Keratinocyte (primary cell): ENCODE data around the gene ATRAID. TPM values are rescaled to one million over a fixed set of nuclear protein-coding genes. Genes with fewer than 3 reads are reported as not detected.

Experiments used
- DNase-seq: peaks from one replicate; pipeline ENCODE4 v3.0.0-alpha.2; 2011; ENCODE audit warnings: low read depth, missing footprints, low spot score
- FAIRE-seq: peaks from 2 replicates; lab custom pipeline; 2011; peaks lifted over from hg19 to GRCh38; lab: Jason Lieb, UNC
- H2AFZ ChIP-seq: 2 replicates; pipeline ENCODE4 v1.6.0; 2012; ENCODE audit warnings: low read length, control low read depth, inconsistent platforms; ENCODE audit not compliant: control insufficient read depth
- H3K27ac ChIP-seq: 2 replicates; pipeline ENCODE4 v1.5.1; 2011; ENCODE audit warnings: low read length; ENCODE audit not compliant: control insufficient read depth, insufficient read depth
- H3K27me3 ChIP-seq: 3 replicates; pipeline ENCODE4 v1.6.0; 2011; ENCODE audit warnings: low read length; ENCODE audit not compliant: control insufficient read depth, insufficient read depth; ENCODE audit errors: extremely low read depth
- H3K36me3 ChIP-seq, 2 experiments: 2 replicates in 1 of 2; 3 replicates in 1 of 2; pipeline ENCODE4 v1.5.1; 2011; ENCODE audit warnings: low read length in 2 of 2, mild to moderate bottlenecking in 1 of 2; ENCODE audit not compliant: control insufficient read depth in 2 of 2, insufficient read depth in 2 of 2; ENCODE audit errors: extremely low read depth in 1 of 2
- H3K4me1 ChIP-seq: 3 replicates; pipeline ENCODE4 v1.5.1; 2011; ENCODE audit warnings: low read length; ENCODE audit not compliant: control insufficient read depth, insufficient read depth; ENCODE audit errors: extremely low read depth
- H3K4me2 ChIP-seq: 3 replicates; pipeline ENCODE4 v1.6.0; 2011; ENCODE audit warnings: low read depth, low read length; ENCODE audit not compliant: control insufficient read depth, insufficient read depth; ENCODE audit errors: extremely low read depth
- H3K4me3 ChIP-seq, 3 experiments: fragments of 200-600 bp in 1 of 3; sonication (generic) in 1 of 3; 2 replicates in 2 of 3; 3 replicates in 1 of 3; pipeline ENCODE4 v1.5.1; 2011 to 2016; ENCODE audit warnings: low read length in 3 of 3, mild to moderate bottlenecking in 3 of 3, control low read depth in 2 of 3, inconsistent platforms in 1 of 3, low read depth in 1 of 3, mixed read lengths in 1 of 3, mixed run types in 1 of 3, moderate library complexity in 1 of 3; ENCODE audit not compliant: control insufficient read depth in 2 of 3, insufficient read depth in 2 of 3; ENCODE audit errors: extremely low read depth in 1 of 3
- H3K79me2 ChIP-seq: 2 replicates; pipeline ENCODE4 v1.6.0; 2012; ENCODE audit warnings: low read length; ENCODE audit not compliant: control insufficient read depth, insufficient read depth
- H3K9ac ChIP-seq: 3 replicates; pipeline ENCODE4 v1.6.0; 2011; ENCODE audit warnings: low read length; ENCODE audit not compliant: control insufficient read depth, insufficient read depth; ENCODE audit errors: extremely low read depth
- H3K9me1 ChIP-seq: 3 replicates; pipeline ENCODE4 v1.6.0; 2011; ENCODE audit warnings: low read length; ENCODE audit not compliant: control insufficient read depth, insufficient read depth; ENCODE audit errors: extremely low read depth
- H3K9me3 ChIP-seq: 2 replicates; pipeline ENCODE4 v1.5.1; 2012; ENCODE audit warnings: low read depth, low read length; ENCODE audit not compliant: control insufficient read depth
- H4K20me1 ChIP-seq: 3 replicates; pipeline ENCODE4 v1.6.0; 2011; ENCODE audit warnings: low read length; ENCODE audit not compliant: control insufficient read depth, insufficient read depth; ENCODE audit errors: extremely low read depth
- EZH2 ChIP-seq: IDR thresholded peaks from one replicate; pipeline ENCODE4 v1.6.1; 2012; ENCODE audit warnings: inconsistent platforms, mild to moderate bottlenecking, low read length, moderate library complexity
- dilution Hi-C: fragments of 300-500 bp; cut with MboI; formaldehyde crosslinking; loops from one replicate; pipeline ENCODE4 v1.7.0; 2020; ENCODE audit warnings: low sequenced_read_pairs; ENCODE audit not compliant: extremely low pct_ligation_motif_present
- polyA plus RNA-seq, 5 experiments: library from polyadenylated mRNA; depleted of rRNA in 3 of 5; stranded (reverse) in 3 of 5; stranded (forward) in 1 of 5; unstranded in 1 of 5; fragments of >200 nt; gene quantifications; 1 replicate in 1 of 5; 2 replicates in 3 of 5; 3 replicates in 1 of 5; pipeline versions ENCODE4 v1.2.1 to v1.2.3, GENCODE V29; 2011 to 2012; ENCODE audit warnings: missing spikeins in 2 of 5, low read depth in 1 of 5, low replicate concordance in 1 of 5
- TF ChIP-seq, protein P1 (sequence below), 3 experiments: IDR thresholded peaks in 1 of 3; conservative IDR thresholded peaks in 1 of 3; optimal IDR thresholded peaks in 1 of 3; 2 replicates in 2 of 3; 3 replicates in 1 of 3; pipeline versions ENCODE3 to v1.5.1; 2011; ENCODE audit warnings: low read length in 3 of 3, mild to moderate bottlenecking in 3 of 3, moderate library complexity in 2 of 3, control low read depth in 1 of 3, inconsistent platforms in 1 of 3; ENCODE audit not compliant: insufficient read depth in 2 of 3; ENCODE audit errors: extremely low read depth in 1 of 3

The ATRAID gene
- polyA plus RNA-seq, 1 donor (not counting 4 experiments of a cell fraction or from before 2014, with no cell fraction given): 154 TPM

DNA sequence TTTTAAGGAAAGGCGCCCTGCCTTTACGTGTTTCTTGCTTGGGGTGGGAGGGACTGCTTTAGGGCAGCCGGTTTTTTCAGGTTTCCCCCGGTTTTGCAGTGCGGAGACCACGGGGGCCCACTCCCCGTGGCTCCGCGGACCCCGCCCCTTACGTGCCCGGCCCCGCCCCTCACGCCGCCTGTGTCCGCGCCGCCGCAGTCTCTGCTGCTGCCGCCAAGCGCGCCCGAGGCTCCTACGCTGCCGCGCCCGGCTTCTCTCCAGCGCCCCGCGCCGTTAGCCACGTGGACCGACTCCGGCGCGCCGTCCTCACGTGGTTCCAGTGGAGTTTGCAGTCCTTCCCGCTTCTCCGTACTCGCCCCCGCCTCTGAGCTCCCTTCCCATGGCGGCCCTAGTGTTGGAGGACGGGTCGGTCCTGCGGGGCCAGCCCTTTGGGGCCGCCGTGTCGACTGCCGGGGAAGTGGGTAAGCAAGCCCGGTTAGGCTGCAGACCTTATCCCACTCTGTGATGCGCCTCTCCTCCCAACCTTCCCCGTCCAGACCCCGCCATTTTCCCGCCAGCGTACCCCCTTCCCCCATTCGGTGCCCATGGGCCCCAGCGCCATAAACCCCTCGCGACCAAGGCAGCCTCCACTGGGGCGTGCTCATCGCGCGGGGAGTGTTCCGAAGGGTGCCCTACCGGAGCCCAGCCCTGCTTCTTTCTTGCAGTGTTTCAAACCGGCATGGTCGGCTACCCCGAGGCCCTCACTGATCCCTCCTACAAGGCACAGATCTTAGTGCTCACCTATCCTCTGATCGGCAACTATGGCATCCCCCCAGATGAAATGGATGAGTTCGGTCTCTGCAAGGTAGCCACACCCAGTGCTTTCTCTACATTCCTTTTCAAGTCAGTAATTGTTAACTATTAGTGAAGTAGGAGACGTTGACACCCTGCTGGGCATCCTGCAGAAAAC, 5.6 kb downstream of the ATRAID start, which contains the start of gene CAD:
Gene CAD, plus strand, starts transcription at position 197 of the 949 bp plus-strand sequence. Its CDS starts 183 bp downstream, at position 380.
- FAIRE-seq: peak; percentile 60
- dilution Hi-C loops: no loop called here

DNA sequence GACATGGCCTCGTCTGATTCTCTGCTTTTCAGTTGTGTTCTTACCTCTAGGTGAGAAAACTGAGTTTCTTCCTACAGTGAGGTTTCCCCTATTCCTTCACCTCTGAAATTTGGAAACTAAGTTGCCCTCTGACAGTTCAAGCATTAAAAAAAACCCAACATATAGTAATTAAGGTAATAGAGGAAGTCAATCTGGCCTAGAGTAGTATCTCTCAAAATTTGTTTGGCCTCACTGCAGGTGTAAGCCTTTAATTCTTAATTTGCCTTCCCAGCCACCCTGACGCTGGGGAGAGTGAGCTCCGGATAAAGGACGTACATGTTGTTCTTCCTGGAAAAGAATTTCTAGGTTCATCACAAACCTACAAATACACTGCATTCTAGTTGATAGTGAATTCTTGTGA, 6.8 kb downstream of the ATRAID start:
- H3K36me3 ChIP-seq: peaks cover 14 to 41% of the 10 kb centered on the region in 2 experiments
- dilution Hi-C loops: no loop called here

More for the DNA sequence above, 5.6 kb downstream of the ATRAID start, which contains the start of gene CAD:
- H3K36me3 ChIP-seq: peaks cover 7 to 33% of the 10 kb centered on the region in 2 experiments
- H3K4me2 ChIP-seq: peak within 1 kb of the TSS; percentile 88
- no peaks in the 10 kb centered on the region for H3K9me1 ChIP-seq
- no peak for TF ChIP-seq EZH2
- TF ChIP-seq, protein P1, sequence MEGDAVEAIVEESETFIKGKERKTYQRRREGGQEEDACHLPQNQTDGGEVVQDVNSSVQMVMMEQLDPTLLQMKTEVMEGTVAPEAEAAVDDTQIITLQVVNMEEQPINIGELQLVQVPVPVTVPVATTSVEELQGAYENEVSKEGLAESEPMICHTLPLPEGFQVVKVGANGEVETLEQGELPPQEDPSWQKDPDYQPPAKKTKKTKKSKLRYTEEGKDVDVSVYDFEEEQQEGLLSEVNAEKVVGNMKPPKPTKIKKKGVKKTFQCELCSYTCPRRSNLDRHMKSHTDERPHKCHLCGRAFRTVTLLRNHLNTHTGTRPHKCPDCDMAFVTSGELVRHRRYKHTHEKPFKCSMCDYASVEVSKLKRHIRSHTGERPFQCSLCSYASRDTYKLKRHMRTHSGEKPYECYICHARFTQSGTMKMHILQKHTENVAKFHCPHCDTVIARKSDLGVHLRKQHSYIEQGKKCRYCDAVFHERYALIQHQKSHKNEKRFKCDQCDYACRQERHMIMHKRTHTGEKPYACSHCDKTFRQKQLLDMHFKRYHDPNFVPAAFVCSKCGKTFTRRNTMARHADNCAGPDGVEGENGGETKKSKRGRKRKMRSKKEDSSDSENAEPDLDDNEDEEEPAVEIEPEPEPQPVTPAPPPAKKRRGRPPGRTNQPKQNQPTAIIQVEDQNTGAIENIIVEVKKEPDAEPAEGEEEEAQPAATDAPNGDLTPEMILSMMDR (optimal IDR thresholded peaks at IDR 0.05 in 1 of 3, IDR thresholded peaks at IDR 0.05 in 1 of 3, conservative IDR thresholded peaks at IDR 0.05 in 1 of 3; ENCODE audit: extremely low read depth in 1 of 3, insufficient read depth in 2 of 3, low read length in 3 of 3): peak in 2 of 3 experiments; percentile 18 to 26
- peak within 1 kb of the TSS; percentile 77 for H3K27ac ChIP-seq
- peak within 1 kb of the TSS; percentile 20 for H2AFZ ChIP-seq
- peaks cover 27% of the 10 kb centered on the region for H3K79me2 ChIP-seq
- H3K27me3 ChIP-seq: no peaks in the 10 kb centered on the region
- DNase-seq: no peak
- no peaks in the 10 kb centered on the region for H4K20me1 ChIP-seq
- H3K4me1 ChIP-seq: peaks cover 25% of the 10 kb centered on the region
- no peaks in the 10 kb centered on the region for H3K9me3 ChIP-seq
- H3K4me3 ChIP-seq: peak within 1 kb of the TSS; percentile 62 to 84 (median 82)
- H3K9ac ChIP-seq: peak within 1 kb of the TSS; percentile 87

More for the DNA sequence above, 6.8 kb downstream of the ATRAID start:
- H3K79me2 ChIP-seq: peaks cover 22% of the 10 kb centered on the region
- peak overlapping the region in 1 of 3 experiments; percentile 84 for H3K4me3 ChIP-seq
- FAIRE-seq (no peak), DNase-seq (no peak)
- H3K4me2 ChIP-seq: peak overlapping the region; percentile 88
- H3K9me3 ChIP-seq: no peaks in the 10 kb centered on the region
- H2AFZ ChIP-seq: no peak overlapping the region
- peaks cover 18% of the 10 kb centered on the region for H3K4me1 ChIP-seq
- H3K9ac ChIP-seq: peak overlapping the region; percentile 87
- H3K27ac ChIP-seq: no peak overlapping the region
- no peaks in the 10 kb centered on the region for H3K9me1 ChIP-seq
- no peak for TF ChIP-seq EZH2
- TF ChIP-seq, protein P1 (optimal IDR thresholded peaks at IDR 0.05 in 1 of 3, IDR thresholded peaks at IDR 0.05 in 1 of 3, conservative IDR thresholded peaks at IDR 0.05 in 1 of 3; ENCODE audit: extremely low read depth in 1 of 3, insufficient read depth in 2 of 3, low read length in 3 of 3): no peak
- no peaks in the 10 kb centered on the region for H3K27me3 ChIP-seq
- no peaks in the 10 kb centered on the region for H4K20me1 ChIP-seq
